Trophoblast cell (in vitro differentiated cells and primary cell): Measurements from ENCODE around the gene IQUB.

ENCODE experiments used
- DNase-seq, 2 donors: peaks; one replicate each; pipeline ENCODE4 v3.0.0-alpha.2; 2016
- H2AFZ ChIP-seq: 2 replicates; pipeline ENCODE4 v1.6.1; 2013; ENCODE audit warnings: low read length, moderate library complexity, mild to moderate bottlenecking; ENCODE audit not compliant: insufficient read depth, poor library complexity
- H2AK5ac ChIP-seq: 2 replicates; pipeline ENCODE4 v1.6.1; 2013; ENCODE audit warnings: mild to moderate bottlenecking, low read length
- H2BK120ac ChIP-seq: 2 replicates; pipeline ENCODE4 v1.6.1; 2013; ENCODE audit warnings: low read length, mild to moderate bottlenecking, moderate library complexity; ENCODE audit not compliant: insufficient read depth, poor library complexity
- H2BK12ac ChIP-seq: 2 replicates; pipeline ENCODE4 v1.6.1; 2013; ENCODE audit warnings: mild to moderate bottlenecking, low read length, moderate library complexity
- H2BK5ac ChIP-seq: 2 replicates; pipeline ENCODE4 v1.6.1; 2013; ENCODE audit warnings: low read length, low read depth, moderate library complexity, mild to moderate bottlenecking; ENCODE audit not compliant: poor library complexity
- H3K14ac ChIP-seq: 2 replicates; pipeline ENCODE4 v1.6.1; 2013; ENCODE audit warnings: mild to moderate bottlenecking, low read length
- H3K18ac ChIP-seq: 2 replicates; pipeline ENCODE4 v1.6.1; 2013; ENCODE audit warnings: mild to moderate bottlenecking, low read length
- H3K23ac ChIP-seq: 2 replicates; pipeline ENCODE4 v1.6.1; 2013; ENCODE audit warnings: low read length
- H3K27ac ChIP-seq: 2 replicates; pipeline ENCODE4 v1.5.1; 2013; ENCODE audit warnings: low read depth, mild to moderate bottlenecking, inconsistent platforms, low read length, moderate library complexity
- H3K27me3 ChIP-seq: 2 replicates; pipeline ENCODE4 v1.6.1; 2013; ENCODE audit warnings: inconsistent platforms, mild to moderate bottlenecking, low read length, moderate library complexity; ENCODE audit not compliant: insufficient read depth
- H3K36me3 ChIP-seq, 2 experiments: 1 replicate in 1 of 2; 2 replicates in 1 of 2; pipeline ENCODE4 v1.6.1; 2013; ENCODE audit warnings: low read length in 2 of 2, mild to moderate bottlenecking in 2 of 2, moderate library complexity in 1 of 2; ENCODE audit not compliant: insufficient read depth in 2 of 2, control insufficient read depth in 1 of 2
- H3K4ac ChIP-seq: 2 replicates; pipeline ENCODE4 v1.6.1; 2013; ENCODE audit warnings: low read depth, mild to moderate bottlenecking, low read length, moderate library complexity
- H3K4me1 ChIP-seq, 2 experiments: 1 replicate in 1 of 2; 2 replicates in 1 of 2; pipeline ENCODE4 v1.6.1; 2013; ENCODE audit warnings: low read length in 2 of 2, mild to moderate bottlenecking in 2 of 2, moderate library complexity in 1 of 2; ENCODE audit not compliant: insufficient read depth in 2 of 2, control insufficient read depth in 1 of 2
- H3K4me2 ChIP-seq: 2 replicates; pipeline ENCODE4 v1.6.1; 2013; ENCODE audit warnings: inconsistent platforms, mild to moderate bottlenecking, low read length, moderate library complexity
- H3K4me3 ChIP-seq: 2 replicates; pipeline ENCODE4 v1.5.1; 2013; ENCODE audit warnings: mild to moderate bottlenecking, low read depth, low read length, inconsistent platforms
- H3K79me1 ChIP-seq: one replicate; pipeline ENCODE4 v1.6.1; 2013; ENCODE audit warnings: low read length
- H3K79me2 ChIP-seq: 2 replicates; pipeline ENCODE4 v1.6.1; 2013; ENCODE audit warnings: low read length, mild to moderate bottlenecking; ENCODE audit not compliant: control insufficient read depth, insufficient read depth, poor library complexity
- H3K9ac ChIP-seq: 2 replicates; pipeline ENCODE4 v1.6.1; 2013; ENCODE audit warnings: mild to moderate bottlenecking, low read length
- H3K9me3 ChIP-seq: 2 replicates; pipeline ENCODE4 v1.6.1; 2013; ENCODE audit warnings: low read depth, mild to moderate bottlenecking, control low read depth, inconsistent platforms, low read length; ENCODE audit not compliant: insufficient read depth
- H4K12ac ChIP-seq: 2 replicates; pipeline ENCODE4 v1.6.1; 2013; ENCODE audit warnings: low read depth, mild to moderate bottlenecking, low read length, moderate library complexity
- H4K8ac ChIP-seq: 2 replicates; pipeline ENCODE4 v1.6.1; 2013; ENCODE audit warnings: low read depth, mild to moderate bottlenecking, low read length, moderate library complexity
- H4K91ac ChIP-seq: one replicate; pipeline ENCODE4 v1.6.1; 2013; ENCODE audit warnings: low read depth, mild to moderate bottlenecking, low read length, moderate library complexity
- WGBS: extraction: QIAGEN DNeasy Blood & Tissue Kit; methylation state at CpG from one replicate; pipeline ENCODE4 v1.1.7; 2013; ENCODE audit warnings: missing lambda C conversion rate; ENCODE audit not compliant: insufficient read length, insufficient coverage; ENCODE audit errors: extremely low coverage; 5-methylcytosine and 5-hydroxymethylcytosine counted together

The IQUB gene

GRCh38 chr7:123472327-123472726 is 62.1 kb downstream of the IQUB start:
- Histone ChIP-seq H4K8ac (no peak overlapping the region), H3K4me2 (no peak overlapping the region), H2BK12ac (no peak overlapping the region), H2AK5ac (no peak overlapping the region), H3K4me1 (no peaks in the 10 kb centered on the region), H3K27me3 (no peaks in the 10 kb centered on the region), H3K14ac (no peak overlapping the region), H3K18ac (no peak overlapping the region), H2BK5ac (no peak overlapping the region), H3K79me2 (no peaks in the 10 kb centered on the region), H2BK120ac (no peak overlapping the region), H4K12ac (no peak overlapping the region), H2AFZ (no peak overlapping the region), H3K9ac (no peak overlapping the region), H3K23ac (no peak overlapping the region), H3K36me3 (no peaks in the 10 kb centered on the region), H3K79me1 (no peaks in the 10 kb centered on the region), H3K9me3 (no peaks in the 10 kb centered on the region), H3K4ac (no peak overlapping the region), H3K27ac (no peak overlapping the region), H4K91ac (no peak overlapping the region), H3K4me3 (no peak overlapping the region)
- no peak for DNase-seq
- WGBS, result no CpG with 5 or more reads among the region's 2 CpGs

GRCh38 chr7:123468303-123468702 is 66.1 kb downstream of the IQUB start:
- DNase-seq, result no peak
- Histone ChIP-seq H4K8ac (no peak overlapping the region), H3K14ac (no peak overlapping the region), H3K79me1 (no peaks in the 10 kb centered on the region), H3K4ac (no peak overlapping the region), H2AK5ac (no peak overlapping the region), H3K4me2 (no peak overlapping the region), H2BK120ac (no peak overlapping the region), H3K9me3 (no peaks in the 10 kb centered on the region), H3K36me3 (no peaks in the 10 kb centered on the region), H3K4me1 (no peaks in the 10 kb centered on the region), H4K12ac (no peak overlapping the region), H2BK12ac (no peak overlapping the region), H4K91ac (no peak overlapping the region), H3K9ac (no peak overlapping the region), H3K23ac (no peak overlapping the region), H3K79me2 (no peaks in the 10 kb centered on the region), H2AFZ (no peak overlapping the region), H3K4me3 (no peak overlapping the region), H3K27me3 (no peaks in the 10 kb centered on the region), H3K18ac (no peak overlapping the region), H3K27ac (no peak overlapping the region), H2BK5ac (no peak overlapping the region)
- no CpG with 5 or more reads among the region's 5 CpGs for WGBS

- no peaks in the 10 kb centered on the region for H3K79me2 ChIP-seq
- H2BK12ac ChIP-seq, result no peak overlapping the region
These were observed 70.5 kb downstream of the IQUB start for GRCh38 chr7:123463890-123464289.

GRCh38 chr7:123460616-123461015 is 73.8 kb downstream of the IQUB start:
- DNase-seq, result peak in 1 of 2 donors; percentile 31

More at GRCh38 chr7:123463890-123464289, 70.5 kb downstream of the IQUB start:
- no peak overlapping the region for H3K4me3 ChIP-seq
- H3K4me2 ChIP-seq, result no peak overlapping the region
- no peak overlapping the region for H2BK120ac ChIP-seq
- no peak for DNase-seq
- H2AFZ ChIP-seq, result no peak overlapping the region
- H3K9me3 ChIP-seq, result no peaks in the 10 kb centered on the region
- H3K27me3 ChIP-seq, result no peaks in the 10 kb centered on the region
- no peaks in the 10 kb centered on the region for H3K4me1 ChIP-seq
- no peak overlapping the region for H3K4ac ChIP-seq
- H3K27ac ChIP-seq, result no peak overlapping the region
- H3K14ac ChIP-seq, result no peak overlapping the region
- no peak overlapping the region for H4K8ac ChIP-seq
- no peaks in the 10 kb centered on the region for H3K79me1 ChIP-seq
- H3K18ac ChIP-seq, result no peak overlapping the region
- no peak overlapping the region for H3K9ac ChIP-seq
- H4K12ac ChIP-seq, result no peak overlapping the region
- H3K36me3 ChIP-seq, result no peaks in the 10 kb centered on the region
- H2AK5ac ChIP-seq, result no peak overlapping the region
- no CpG with 5 or more reads among the region's 2 CpGs for WGBS
- no peak overlapping the region for H4K91ac ChIP-seq
- no peak overlapping the region for H2BK5ac ChIP-seq
- no peak overlapping the region for H3K23ac ChIP-seq

More at GRCh38 chr7:123460616-123461015, 73.8 kb downstream of the IQUB start:
- no peak overlapping the region for H4K12ac ChIP-seq
- no peak overlapping the region for H3K14ac ChIP-seq
- no peak overlapping the region for H3K18ac ChIP-seq
- H3K9me3 ChIP-seq, result no peaks in the 10 kb centered on the region
- H3K4me3 ChIP-seq, result no peak overlapping the region
- no peak overlapping the region for H2AK5ac ChIP-seq
- no peak overlapping the region for H2BK5ac ChIP-seq
- H2AFZ ChIP-seq, result no peak overlapping the region
- no peak overlapping the region for H3K27ac ChIP-seq
- no peak overlapping the region for H4K91ac ChIP-seq
- no peaks in the 10 kb centered on the region for H3K27me3 ChIP-seq
- no peak overlapping the region for H2BK120ac ChIP-seq
- no peak overlapping the region for H4K8ac ChIP-seq
- H3K4ac ChIP-seq, result no peak overlapping the region
- H3K9ac ChIP-seq, result no peak overlapping the region
- WGBS, result no CpG with 5 or more reads among the region's 3 CpGs
- no peaks in the 10 kb centered on the region for H3K36me3 ChIP-seq
- no peaks in the 10 kb centered on the region for H3K79me2 ChIP-seq
- H3K79me1 ChIP-seq, result no peaks in the 10 kb centered on the region
- no peak overlapping the region for H3K23ac ChIP-seq
- H3K4me1 ChIP-seq, result no peaks in the 10 kb centered on the region
- no peak overlapping the region for H3K4me2 ChIP-seq
- no peak overlapping the region for H2BK12ac ChIP-seq
